ENCODE data around the gene CCNH.
A peak's percentile ranks its signal among the peaks of the same experiment; 100 is the strongest.

DNA sequence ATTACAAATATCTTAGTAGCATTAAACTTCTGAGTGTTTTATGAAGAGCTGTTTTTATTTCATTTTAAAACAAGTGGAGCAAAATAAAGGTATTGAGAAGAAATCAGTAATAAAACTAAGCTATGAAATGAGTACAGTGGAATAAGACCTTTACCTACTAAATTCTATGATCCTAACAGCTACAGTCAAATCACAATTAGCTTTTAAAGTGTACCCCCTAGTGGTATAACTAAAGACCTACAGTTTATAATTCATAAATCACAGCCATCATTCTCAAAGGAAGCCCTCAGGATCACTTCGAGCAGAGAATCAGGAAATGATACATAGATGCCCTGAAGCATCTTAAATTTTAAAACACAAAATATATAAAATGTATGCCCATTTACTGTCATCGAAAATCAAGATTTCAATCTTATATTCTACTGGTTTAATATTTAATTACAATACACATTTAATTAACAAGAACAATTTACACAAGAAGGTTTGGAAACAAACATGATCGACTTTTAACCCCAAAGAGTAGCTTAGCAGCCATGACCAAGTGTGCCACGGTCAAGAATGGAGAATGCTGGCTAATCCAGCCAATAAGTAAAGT is 12.3 kb downstream of the CCNH start:
- TF ChIP-seq, protein P1, sequence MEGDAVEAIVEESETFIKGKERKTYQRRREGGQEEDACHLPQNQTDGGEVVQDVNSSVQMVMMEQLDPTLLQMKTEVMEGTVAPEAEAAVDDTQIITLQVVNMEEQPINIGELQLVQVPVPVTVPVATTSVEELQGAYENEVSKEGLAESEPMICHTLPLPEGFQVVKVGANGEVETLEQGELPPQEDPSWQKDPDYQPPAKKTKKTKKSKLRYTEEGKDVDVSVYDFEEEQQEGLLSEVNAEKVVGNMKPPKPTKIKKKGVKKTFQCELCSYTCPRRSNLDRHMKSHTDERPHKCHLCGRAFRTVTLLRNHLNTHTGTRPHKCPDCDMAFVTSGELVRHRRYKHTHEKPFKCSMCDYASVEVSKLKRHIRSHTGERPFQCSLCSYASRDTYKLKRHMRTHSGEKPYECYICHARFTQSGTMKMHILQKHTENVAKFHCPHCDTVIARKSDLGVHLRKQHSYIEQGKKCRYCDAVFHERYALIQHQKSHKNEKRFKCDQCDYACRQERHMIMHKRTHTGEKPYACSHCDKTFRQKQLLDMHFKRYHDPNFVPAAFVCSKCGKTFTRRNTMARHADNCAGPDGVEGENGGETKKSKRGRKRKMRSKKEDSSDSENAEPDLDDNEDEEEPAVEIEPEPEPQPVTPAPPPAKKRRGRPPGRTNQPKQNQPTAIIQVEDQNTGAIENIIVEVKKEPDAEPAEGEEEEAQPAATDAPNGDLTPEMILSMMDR (conservative IDR thresholded peaks at IDR 0.05; ENCODE audit: low read depth, low read length): peak; percentile 66
- TF ChIP-seq EZH2 (IDR thresholded peaks at IDR 0.05; ENCODE audit: borderline replicate concordance, low read depth, low read length, poor library complexity, severe bottlenecking): no peak
